WERI-Rb-1 (cell line): ENCODE measurements around the gene BTBD1.
"Not testable (repeated sequence)": the region's sequence is repeated elsewhere in the genome, so short reads cannot be mapped to it uniquely, and the experiment has no call there.

Experiments used
- DNase-seq: peaks from one replicate; pipeline ENCODE4 v3.0.0-alpha.2; 2020
- H3K27ac ChIP-seq: fragments of 250-450 bp; sonication (Bioruptor Pico); 2 replicates; pipeline ENCODE4 v1.5.1; 2020; ENCODE audit warnings: mild to moderate bottlenecking, moderate library complexity
- H3K27me3 ChIP-seq: fragments of 250-450 bp; sonication (Bioruptor Pico); 2 replicates; pipeline ENCODE4 v1.5.1; 2021; ENCODE audit warnings: mild to moderate bottlenecking, low read depth, moderate library complexity; ENCODE audit not compliant: insufficient read depth, severe bottlenecking
- H3K36me3 ChIP-seq: fragments of 250-450 bp; sonication (Bioruptor Pico); 2 replicates; pipeline ENCODE4 v1.5.1; 2020; ENCODE audit warnings: mild to moderate bottlenecking, moderate library complexity
- H3K4me3 ChIP-seq: 2 replicates; pipeline ENCODE4 v1.5.1; 2011; ENCODE audit warnings: low read depth, mild to moderate bottlenecking, control low read depth, low read length
- H3K9me3 ChIP-seq: fragments of 250-450 bp; sonication (Bioruptor Pico); 2 replicates; pipeline ENCODE4 v1.5.1; 2021; ENCODE audit warnings: mild to moderate bottlenecking, moderate library complexity; ENCODE audit not compliant: severe bottlenecking
- CTCF ChIP-seq: IDR thresholded peaks from 2 replicates; pipeline ENCODE4 v1.5.1; 2011; ENCODE audit warnings: low read depth, mild to moderate bottlenecking, control low read depth, inconsistent platforms, low read length

The BTBD1 gene

GRCh38 chr15:83014205-83014653, 52.8 kb downstream of the BTBD1 start:
- DNase-seq: no peak
- Histone ChIP-seq H3K9me3 (no peaks in the 10 kb centered on the region), H3K4me3 (no peak overlapping the region), H3K27me3 (no peaks in the 10 kb centered on the region), H3K27ac (no peak overlapping the region), H3K36me3 (peaks cover 34% of the 10 kb centered on the region)
- TF ChIP-seq CTCF: no peak

GRCh38 chr15:83012636-83013035, 54.4 kb downstream of the BTBD1 start:
- Histone ChIP-seq H3K9me3 (no peaks in the 10 kb centered on the region), H3K36me3 (peaks cover 37% of the 10 kb centered on the region), H3K4me3 (no peak overlapping the region), H3K27ac (no peak overlapping the region), H3K27me3 (no peaks in the 10 kb centered on the region)
- DNase-seq: no peak
- TF ChIP-seq CTCF: no peak

- H3K27ac ChIP-seq: peak overlapping the region; percentile 90
These were observed 55.0 kb downstream of the BTBD1 start for GRCh38 chr15:83012076-83012426.

GRCh38 chr15:83011271-83012075, 55.6 kb downstream of the BTBD1 start, which contains the start of gene C15orf40:
TSS of gene C15orf40 (minus strand) at chr15:83011639. CDS start at chr15:83011607, 32 bp downstream.
- TF ChIP-seq CTCF: peak; percentile 82
- Histone ChIP-seq H3K36me3 (peaks cover 40% of the 10 kb centered on the region), H3K4me3 (peak within 1 kb of the TSS; percentile 67), H3K9me3 (no peaks in the 10 kb centered on the region), H3K27me3 (no peaks in the 10 kb centered on the region), H3K27ac (peak within 1 kb of the TSS; percentile 90)
- DNase-seq: peak; percentile 92

More at GRCh38 chr15:83012076-83012426, 55.0 kb downstream of the BTBD1 start:
- no peak for DNase-seq
- no peak for TF ChIP-seq CTCF
- Histone ChIP-seq H3K4me3 (no peak overlapping the region; the same call in 1 of the 2 replicates), H3K36me3 (peaks cover 37% of the 10 kb centered on the region), H3K9me3 (no peaks in the 10 kb centered on the region), H3K27me3 (no peaks in the 10 kb centered on the region)

GRCh38 chr15:83010709-83011270, 56.3 kb downstream of the BTBD1 start:
- H3K27ac ChIP-seq: peak overlapping the region; percentile 90
- peak; percentile 93 for TF ChIP-seq CTCF

GRCh38 chr15:83000672-83001031, 66.4 kb downstream of the BTBD1 start:
- not testable (repeated sequence) for DNase-seq, H3K27ac ChIP-seq, H3K36me3 ChIP-seq, H3K9me3 ChIP-seq, H3K27me3 ChIP-seq, H3K4me3 ChIP-seq

More at GRCh38 chr15:83010709-83011270, 56.3 kb downstream of the BTBD1 start:
- DNase-seq: peak; percentile 86
- Histone ChIP-seq H3K9me3 (no peaks in the 10 kb centered on the region), H3K36me3 (peaks cover 42% of the 10 kb centered on the region), H3K27me3 (no peaks in the 10 kb centered on the region), H3K4me3 (peak overlapping the region; percentile 67)
